ENCODE measurements around the gene SCGB1C1. TPM values are rescaled to one million over a fixed set of nuclear protein-coding genes. Genes with fewer than 3 reads are reported as not detected.

The SCGB1C1 gene
- total and polyA plus RNA-seq, 9 of the 15 experiments (the other 6 are each of a cell fraction or from before 2014, with no cell fraction given), result not detected

GRCh38 chr11:235997-236773 lies 43.3 kb downstream of the SCGB1C1 start, which contains the start of gene SIRT3 (continued):
- no peak for TF ChIP-seq STAT6 (CRISPR knock-in tag; IDR thresholded peaks at IDR 0.05)
- no peak for TF ChIP-seq TAF15 (IDR thresholded peaks at IDR 0.05; ENCODE audit: low read depth, low read length)
- peak; percentile 81; the same call in 1 of the 2 replicates for TF ChIP-seq ZNF165 (CRISPR knock-in tag; IDR thresholded peaks at IDR 0.05; ENCODE audit: borderline replicate concordance)
- no peak; the same call in 1 of the 2 replicates for TF ChIP-seq REST (IDR thresholded peaks at IDR 0.05; ENCODE audit: borderline replicate concordance)
- TF ChIP-seq REST (CRISPR knock-in tag; IDR thresholded peaks at IDR 0.05; ENCODE audit: low read depth), result peak; percentile 47; the same call in 1 of the 2 replicates
- TF ChIP-seq HLTF (IDR thresholded peaks at IDR 0.05), result no peak
- TF ChIP-seq ZNF175 (CRISPR knock-in tag; IDR thresholded peaks at IDR 0.05; ENCODE audit: low read depth), result no peak
- TF ChIP-seq YY1 (IDR thresholded peaks at IDR 0.05; ENCODE audit: borderline replicate concordance in 1 of 3, control insufficient read depth in 1 of 3, extremely low read depth in 1 of 3, insufficient read depth in 3 of 3, insufficient read length in 1 of 3, insufficient replicate concordance in 2 of 3, low read depth in 1 of 3, low read length in 2 of 3), result peak; percentile 49 to 90 (median 81)
- no peak for TF ChIP-seq ID3 (CRISPR knock-in tag; IDR thresholded peaks at IDR 0.05)
- TF ChIP-seq ID3 (tag; IDR thresholded peaks at IDR 0.05), result 0 out of 2 replicates have a peak, but pooled peaks have one; percentile 22
- no peak for TF ChIP-seq ZNF695 (CRISPR knock-in tag; IDR thresholded peaks at IDR 0.05)
- no peak for TF ChIP-seq PPARD (CRISPR knock-in tag; IDR thresholded peaks at IDR 0.05)
- no peak; the same call in 1 of the 2 replicates for TF ChIP-seq EP300 (IDR thresholded peaks at IDR 0.05; ENCODE audit: low read length)
- TF ChIP-seq ZNF445 (CRISPR knock-in tag; IDR thresholded peaks at IDR 0.05; ENCODE audit: low read depth), result no peak
- TF ChIP-seq POLR2AphosphoS5 (IDR thresholded peaks at IDR 0.05; ENCODE audit: control insufficient read depth, insufficient read depth, low read depth, low read length), result peak; percentile 59; the same call in 1 of the 2 replicates
- TF ChIP-seq ZC3H11A (IDR thresholded peaks at IDR 0.05; ENCODE audit: low read depth, low read length), result no peak

All from K562 (cell line).